WTC11 (cell line): ENCODE results near the gene CLGN. TPM values are rescaled to one million over a fixed set of nuclear protein-coding genes. Genes with fewer than 3 reads are reported as not detected.

Experiments used
- CREB1 ChIP-seq: sonication (generic); formaldehyde crosslinking; IDR thresholded peaks from 2 replicates; pipeline ENCODE4 v1.8.0; 2023; ENCODE audit warnings: mild to moderate bottlenecking, missing genetic modification reagents
- CTCF ChIP-seq: fragments of 200-600 bp; IDR thresholded peaks from 2 replicates; pipeline ENCODE4 v1.8.0; 2022; ENCODE audit warnings: antibody characterized with exemption
- EMX1 ChIP-seq: fragments of 250-450 bp; sonication (Bioruptor Pico); IDR thresholded peaks from 2 replicates; pipeline ENCODE4 v1.8.0; 2021; ENCODE audit warnings: mild to moderate bottlenecking
- ERG ChIP-seq: fragments of 250-450 bp; sonication (Bioruptor Pico); IDR thresholded peaks from 2 replicates; pipeline ENCODE4 v1.8.0; 2021; ENCODE audit warnings: mild to moderate bottlenecking
- ETV6 ChIP-seq: sonication (generic); formaldehyde crosslinking; IDR thresholded peaks from 2 replicates; pipeline ENCODE4 v1.8.1; 2022; ENCODE audit warnings: mild to moderate bottlenecking, missing genetic modification reagents
- FOXJ3 ChIP-seq: sonication (generic); formaldehyde crosslinking; IDR thresholded peaks from 2 replicates; pipeline ENCODE4 v1.9.0; 2021; ENCODE audit warnings: missing genetic modification reagents, mild to moderate bottlenecking, borderline replicate concordance
- FOXK1 ChIP-seq: sonication (generic); formaldehyde crosslinking; IDR thresholded peaks from 2 replicates; pipeline ENCODE4 v1.8.0; 2022; ENCODE audit warnings: mild to moderate bottlenecking, moderate library complexity, missing genetic modification reagents
- GABPB1 ChIP-seq: sonication (generic); formaldehyde crosslinking; IDR thresholded peaks from 2 replicates; pipeline ENCODE4 v1.8.1; 2023; ENCODE audit warnings: mild to moderate bottlenecking, missing genetic modification reagents
- GRHL2 ChIP-seq: fragments of 250-450 bp; sonication (Bioruptor Pico); IDR thresholded peaks from 2 replicates; pipeline ENCODE4 v1.8.0; 2022; ENCODE audit warnings: mild to moderate bottlenecking, moderate library complexity; ENCODE audit not compliant: insufficient replicate concordance, severe bottlenecking
- GTF2I ChIP-seq: fragments of 250-450 bp; sonication (Bioruptor Pico); conservative IDR thresholded peaks from 2 replicates; pipeline ENCODE4 v1.4.0; 2021; ENCODE audit warnings: mild to moderate bottlenecking
- HMGA2 ChIP-seq: fragments of 250-450 bp; sonication (Bioruptor Pico); IDR thresholded peaks from 2 replicates; pipeline ENCODE4 v1.4.0; 2021; ENCODE audit warnings: mild to moderate bottlenecking, moderate library complexity
- IRF2 ChIP-seq: sonication (generic); formaldehyde crosslinking; IDR thresholded peaks from 2 replicates; pipeline ENCODE4 v1.8.0; 2022; ENCODE audit warnings: low read depth, missing genetic modification reagents, borderline replicate concordance
- JUN ChIP-seq: sonication (generic); formaldehyde crosslinking; IDR thresholded peaks from 2 replicates; pipeline ENCODE4 v1.8.0; 2023; ENCODE audit warnings: mild to moderate bottlenecking, missing genetic modification reagents
- OVOL2 ChIP-seq: fragments of 250-450 bp; sonication (Bioruptor Pico); IDR thresholded peaks from 2 replicates; pipeline ENCODE4 v1.9.0; 2021; ENCODE audit warnings: mild to moderate bottlenecking, borderline replicate concordance
- RELA ChIP-seq: sonication (generic); formaldehyde crosslinking; IDR thresholded peaks from 2 replicates; pipeline ENCODE4 v1.8.1; 2022; ENCODE audit warnings: missing genetic modification reagents, mild to moderate bottlenecking, borderline replicate concordance
- SMAD3 ChIP-seq: sonication (generic); formaldehyde crosslinking; IDR thresholded peaks from 2 replicates; pipeline ENCODE4 v1.8.0; 2022; ENCODE audit warnings: missing genetic modification reagents, mild to moderate bottlenecking, borderline replicate concordance
- SMAD4 ChIP-seq: sonication (generic); formaldehyde crosslinking; IDR thresholded peaks from 2 replicates; pipeline ENCODE4 v1.8.0; 2022; ENCODE audit warnings: mild to moderate bottlenecking, missing genetic modification reagents
- STAT6 ChIP-seq: sonication (generic); formaldehyde crosslinking; conservative IDR thresholded peaks from 2 replicates; pipeline ENCODE4 v1.8.1; 2023; ENCODE audit warnings: mild to moderate bottlenecking, low read depth, missing genetic modification reagents, moderate library complexity
- TCF7 ChIP-seq: sonication (generic); formaldehyde crosslinking; IDR thresholded peaks from 2 replicates; pipeline ENCODE4 v1.8.0; 2022; ENCODE audit warnings: mild to moderate bottlenecking, low read depth, missing genetic modification reagents, moderate library complexity
- TEAD1 ChIP-seq: sonication (generic); formaldehyde crosslinking; IDR thresholded peaks from 2 replicates; pipeline ENCODE4 v1.8.0; 2022; ENCODE audit warnings: mild to moderate bottlenecking, missing genetic modification reagents
- TEAD4 ChIP-seq: sonication (generic); formaldehyde crosslinking; IDR thresholded peaks from 2 replicates; pipeline ENCODE4 v1.8.0; 2022; ENCODE audit warnings: mild to moderate bottlenecking, missing genetic modification reagents
- ZNF138 ChIP-seq: sonication (generic); formaldehyde crosslinking; conservative IDR thresholded peaks from 2 replicates; pipeline ENCODE4 v1.8.1; 2022; ENCODE audit warnings: mild to moderate bottlenecking, moderate library complexity, missing genetic modification reagents
- ZNF232 ChIP-seq: sonication (generic); formaldehyde crosslinking; IDR thresholded peaks from 2 replicates; pipeline ENCODE4 v1.8.0; 2022; ENCODE audit warnings: mild to moderate bottlenecking, missing genetic modification reagents
- ZNF263 ChIP-seq: sonication (generic); formaldehyde crosslinking; IDR thresholded peaks from 2 replicates; pipeline ENCODE4 v1.8.1; 2022; ENCODE audit warnings: low read depth, mild to moderate bottlenecking, moderate library complexity, missing genetic modification reagents
- ZNF416 ChIP-seq: fragments of 250-450 bp; sonication (Bioruptor Pico); IDR thresholded peaks from 2 replicates; pipeline ENCODE4 v1.9.0; 2021; ENCODE audit warnings: mild to moderate bottlenecking, inconsistent platforms
- total RNA-seq: library from RNA; stranded (reverse); gene quantifications from 3 replicates; pipeline ENCODE4 v1.2.3, GENCODE V29; 2021
- TF ChIP-seq, protein P1 (sequence below): sonication (generic); formaldehyde crosslinking; IDR thresholded peaks from 2 replicates; pipeline ENCODE4 v1.8.0; 2022; ENCODE audit warnings: mild to moderate bottlenecking, missing genetic modification reagents
- TF ChIP-seq, protein P2 (sequence below): sonication (generic); formaldehyde crosslinking; IDR thresholded peaks from 2 replicates; pipeline ENCODE4 v1.8.1; 2022; ENCODE audit warnings: mild to moderate bottlenecking, missing genetic modification reagents, moderate library complexity, borderline replicate concordance
- TF ChIP-seq, protein P3 (sequence below): fragments of 250-450 bp; sonication (Bioruptor Pico); IDR thresholded peaks from 2 replicates; pipeline ENCODE4 v1.9.0; 2021; ENCODE audit warnings: mild to moderate bottlenecking

Gene CLGN
- total RNA-seq, 1 experiment from 2014 or later, result 2.3 TPM

DNA sequence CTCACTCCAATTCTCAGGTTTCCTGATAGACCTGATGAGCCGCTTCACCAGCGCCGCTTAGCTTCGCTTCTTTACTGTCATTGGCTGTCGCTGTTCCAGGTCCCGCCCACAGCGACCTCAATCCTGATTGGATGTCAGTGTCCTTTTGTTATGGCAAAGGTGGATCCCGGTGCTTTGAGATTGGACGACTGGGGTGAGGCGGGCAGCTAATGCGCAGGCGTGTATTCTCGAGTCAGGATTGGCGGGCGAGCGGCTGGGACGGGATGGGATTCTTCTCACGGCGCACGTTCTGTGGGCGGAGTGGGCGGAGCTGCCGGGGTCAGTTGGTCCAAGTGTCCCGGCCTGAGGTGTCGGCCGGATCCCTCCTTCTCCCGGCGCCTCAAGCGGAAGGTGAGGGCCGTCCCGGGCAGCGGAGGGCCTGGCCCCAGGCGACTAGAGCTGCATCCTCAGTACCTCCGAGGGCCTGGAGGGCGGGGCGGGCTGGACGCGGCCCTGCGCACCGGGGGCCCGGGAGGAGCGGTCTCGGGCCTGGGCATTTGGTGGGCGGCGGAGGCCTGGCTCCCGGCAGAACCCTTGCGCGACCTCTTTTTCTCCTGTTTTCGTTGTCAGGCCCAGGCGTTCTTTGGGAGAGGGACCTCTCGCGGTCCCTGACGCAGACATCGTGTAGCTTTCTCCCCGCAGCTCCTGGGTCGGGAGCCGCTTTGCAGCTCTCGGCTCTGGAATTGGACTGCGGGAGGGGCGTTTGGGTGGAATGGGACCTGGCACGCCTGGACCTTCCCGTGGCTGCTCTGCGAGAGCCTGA lies 53.9 kb downstream of the CLGN start, which contains the start of gene SCOC (continued):
- TF ChIP-seq STAT6 (no peak), RELA (CRISPR knock-in tag) (no peak), ETV6 (CRISPR knock-in tag) (peak; percentile 40; the same call in 1 of the 2 replicates), SMAD3 (CRISPR knock-in tag) (no peak), ZNF138 (no peak), GRHL2 (no peak), IRF2 (no peak), CREB1 (CRISPR knock-in tag) (no peak), ZNF263 (CRISPR knock-in tag) (no peak), HMGA2 (CRISPR knock-in tag) (no peak), TEAD4 (no peak), GTF2I (CRISPR knock-in tag) (no peak), ZNF232 (CRISPR knock-in tag) (no peak), JUN (CRISPR knock-in tag) (no peak), FOXK1 (peak; percentile 55; the same call in 1 of the 2 replicates), GABPB1 (no peak), OVOL2 (CRISPR knock-in tag) (no peak), EMX1 (CRISPR knock-in tag) (no peak), FOXJ3 (no peak), ZNF416 (CRISPR knock-in tag) (no peak), CTCF (no peak), ERG (CRISPR knock-in tag) (no peak), SMAD4 (CRISPR knock-in tag) (no peak), TEAD1 (CRISPR knock-in tag) (peak; percentile 84), TCF7 (no peak)
- TF ChIP-seq, protein P1, sequence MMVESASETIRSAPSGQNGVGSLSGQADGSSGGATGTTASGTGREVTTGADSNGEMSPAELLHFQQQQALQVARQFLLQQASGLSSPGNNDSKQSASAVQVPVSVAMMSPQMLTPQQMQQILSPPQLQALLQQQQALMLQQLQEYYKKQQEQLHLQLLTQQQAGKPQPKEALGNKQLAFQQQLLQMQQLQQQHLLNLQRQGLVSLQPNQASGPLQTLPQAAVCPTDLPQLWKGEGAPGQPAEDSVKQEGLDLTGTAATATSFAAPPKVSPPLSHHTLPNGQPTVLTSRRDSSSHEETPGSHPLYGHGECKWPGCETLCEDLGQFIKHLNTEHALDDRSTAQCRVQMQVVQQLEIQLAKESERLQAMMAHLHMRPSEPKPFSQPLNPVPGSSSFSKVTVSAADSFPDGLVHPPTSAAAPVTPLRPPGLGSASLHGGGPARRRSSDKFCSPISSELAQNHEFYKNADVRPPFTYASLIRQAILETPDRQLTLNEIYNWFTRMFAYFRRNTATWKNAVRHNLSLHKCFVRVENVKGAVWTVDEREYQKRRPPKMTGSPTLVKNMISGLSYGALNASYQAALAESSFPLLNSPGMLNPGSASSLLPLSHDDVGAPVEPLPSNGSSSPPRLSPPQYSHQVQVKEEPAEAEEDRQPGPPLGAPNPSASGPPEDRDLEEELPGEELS (CRISPR knock-in tag), result peak; percentile 47; the same call in 1 of the 2 replicates
- TF ChIP-seq, protein P2, sequence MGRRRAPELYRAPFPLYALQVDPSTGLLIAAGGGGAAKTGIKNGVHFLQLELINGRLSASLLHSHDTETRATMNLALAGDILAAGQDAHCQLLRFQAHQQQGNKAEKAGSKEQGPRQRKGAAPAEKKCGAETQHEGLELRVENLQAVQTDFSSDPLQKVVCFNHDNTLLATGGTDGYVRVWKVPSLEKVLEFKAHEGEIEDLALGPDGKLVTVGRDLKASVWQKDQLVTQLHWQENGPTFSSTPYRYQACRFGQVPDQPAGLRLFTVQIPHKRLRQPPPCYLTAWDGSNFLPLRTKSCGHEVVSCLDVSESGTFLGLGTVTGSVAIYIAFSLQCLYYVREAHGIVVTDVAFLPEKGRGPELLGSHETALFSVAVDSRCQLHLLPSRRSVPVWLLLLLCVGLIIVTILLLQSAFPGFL (CRISPR knock-in tag), result no peak
- TF ChIP-seq, protein P3, sequence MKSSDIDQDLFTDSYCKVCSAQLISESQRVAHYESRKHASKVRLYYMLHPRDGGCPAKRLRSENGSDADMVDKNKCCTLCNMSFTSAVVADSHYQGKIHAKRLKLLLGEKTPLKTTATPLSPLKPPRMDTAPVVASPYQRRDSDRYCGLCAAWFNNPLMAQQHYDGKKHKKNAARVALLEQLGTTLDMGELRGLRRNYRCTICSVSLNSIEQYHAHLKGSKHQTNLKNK (CRISPR knock-in tag), result no peak
